Panc1 (cell line): ENCODE results near the gene PPP1R1C. TPM values are rescaled to one million over a fixed set of nuclear protein-coding genes. Genes with fewer than 3 reads are reported as not detected.

Experiments
- ATAC-seq: fragments of 200-7000 bp; cut with Tn5 transposase; 2 replicates; pipeline ENCODE4 v1.9.1; 2020; ENCODE audit warnings: mild to moderate bottlenecking, moderate library complexity
- BruUV-seq: library from RNA; stranded (reverse); fragments of 400-500 nt; replicated peaks from 2 replicates; lab custom pipeline; 2021; lab: Mats Ljungman, UMichigan
- CTCF ChIA-PET: fragments of 300-600 bp; sonication (Branson Sonifier 250); formaldehyde crosslinking; loops from one replicate; lab custom pipeline; 2022; ENCODE audit warnings: antibody characterized with exemption; lab: Charles Lee
- POLR2A ChIA-PET: fragments of 300-600 bp; sonication (Branson Sonifier 250); formaldehyde crosslinking; loops from one replicate; lab custom pipeline; 2022; ENCODE audit warnings: antibody characterized with exemption; lab: Charles Lee
- DNase-seq: peaks from one replicate; pipeline ENCODE4 v3.0.0-alpha.2; 2010; ENCODE audit warnings: low read depth, low spot score
- H3K27ac ChIP-seq: 2 replicates; pipeline ENCODE4 v1.5.1; 2011; ENCODE audit warnings: mild to moderate bottlenecking, low read length, inconsistent platforms
- H3K27me3 ChIP-seq: fragments of 200-500 bp; sonication (Bioruptor generic); 2 replicates; pipeline ENCODE4 v1.6.0; 2014; ENCODE audit warnings: low read length, inconsistent platforms; ENCODE audit not compliant: control insufficient read depth, insufficient read depth
- H3K36me3 ChIP-seq: fragments of 200-500 bp; sonication (Bioruptor generic); 2 replicates; pipeline ENCODE4 v1.5.1; 2014; ENCODE audit warnings: inconsistent platforms, mild to moderate bottlenecking, low read length, moderate library complexity; ENCODE audit not compliant: control insufficient read depth, insufficient read depth
- H3K4me1 ChIP-seq: 2 replicates; pipeline ENCODE4 v1.5.1; 2011; ENCODE audit warnings: inconsistent platforms, mild to moderate bottlenecking, low read length, moderate library complexity; ENCODE audit not compliant: control insufficient read depth, insufficient read depth
- H3K4me3 ChIP-seq, 2 experiments: 2 replicates each; pipeline ENCODE4 v1.5.1; 2011 to 2012; ENCODE audit warnings: low read depth in 2 of 2, low read length in 2 of 2, mild to moderate bottlenecking in 2 of 2, inconsistent platforms in 1 of 2, moderate library complexity in 1 of 2
- H3K9me3 ChIP-seq: fragments of 200-500 bp; sonication (Bioruptor generic); 2 replicates; pipeline ENCODE4 v1.5.1; 2014; ENCODE audit warnings: low read depth, mild to moderate bottlenecking, inconsistent platforms, low read length, moderate library complexity; ENCODE audit not compliant: control insufficient read depth, insufficient read depth
- POLR2AphosphoS5 ChIP-seq: IDR thresholded peaks from 2 replicates; pipeline ENCODE4 v1.6.1; 2012; ENCODE audit warnings: mild to moderate bottlenecking, low read depth, low read length, moderate library complexity
- SIN3A ChIP-seq: IDR thresholded peaks from 2 replicates; pipeline ENCODE4 v1.6.1; 2012; ENCODE audit warnings: low read depth, mild to moderate bottlenecking, low read length, moderate library complexity, borderline replicate concordance; ENCODE audit not compliant: insufficient read depth
- TCF7L2 ChIP-seq: IDR thresholded peaks from 2 replicates; pipeline ENCODE4 v1.6.1; 2011; ENCODE audit warnings: mild to moderate bottlenecking, low read depth, low read length, inconsistent platforms
- in situ Hi-C: cut with HindIII; loops from 2 replicates; pipeline ENCODE4 v1.10.0; 2016; ENCODE audit warnings: low sequenced_read_pairs, low pct_unique_long_range_greater_than_20kb
- intact Hi-C: fragments of 100-400 bp; cut with micrococcal nuclease; formaldehyde crosslinking; loops from one replicate; pipeline ENCODE4 v1.10.0; 2022; ENCODE audit not compliant: unreplicated experiment
- total RNA-seq: library from RNA; stranded (reverse); gene quantifications from one replicate; pipeline ENCODE4 v1.2.1, GENCODE V29; 2021; ENCODE audit not compliant: unreplicated experiment
- TF ChIP-seq, protein P1 (sequence below), 2 experiments: IDR thresholded peaks; 2 replicates each; pipeline ENCODE4 v1.6.1; 2011 to 2012; ENCODE audit warnings: low read depth in 2 of 2, control low read depth in 1 of 2, low read length in 1 of 2, mild to moderate bottlenecking in 1 of 2, moderate library complexity in 1 of 2; ENCODE audit not compliant: insufficient read depth in 1 of 2
- TF ChIP-seq, protein P2 (sequence below): fragments of 450-650 bp; IDR thresholded peaks from 2 replicates; pipeline ENCODE4 v1.5.1; 2017; ENCODE audit warnings: mild to moderate bottlenecking

Gene PPP1R1C
- total RNA-seq, 1 experiment from 2014 or later, result 2.6 TPM

DNA sequence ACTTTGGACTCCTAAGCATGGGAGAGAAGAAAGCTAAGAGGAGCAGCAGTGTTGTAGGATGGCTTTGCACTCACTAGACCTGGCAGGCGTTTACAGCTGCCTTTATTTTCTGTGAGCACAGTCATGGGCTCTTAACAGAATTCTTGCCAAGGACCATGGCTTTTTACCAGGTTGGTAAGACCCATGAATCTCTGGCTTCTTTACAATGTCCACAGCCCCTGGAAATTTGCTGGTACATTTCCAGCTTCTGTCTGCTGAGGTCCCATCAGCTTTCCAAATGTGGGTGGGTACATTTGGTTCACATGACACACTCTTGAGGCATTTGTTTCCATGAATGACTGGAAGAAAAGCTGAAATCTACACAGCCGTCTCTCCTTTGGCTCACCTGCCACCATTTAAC lies 162.7 kb downstream of the PPP1R1C start:
- no TSS peak for BruUV-seq
- POLR2A ChIA-PET, result no interaction called here
- in situ Hi-C loops, result no loop called here
- Histone ChIP-seq H3K27me3 (no peaks in the 10 kb centered on the region), H3K27ac (no peak overlapping the region), H3K36me3 (no peaks in the 10 kb centered on the region), H3K4me3 (no peak overlapping the region), H3K9me3 (no peaks in the 10 kb centered on the region), H3K4me1 (no peaks in the 10 kb centered on the region)
- TF ChIP-seq TCF7L2, result no peak
- intact Hi-C loops, result no loop called here
- DNase-seq (no peak), ATAC-seq (no peak)
- CTCF ChIA-PET, result no interaction called here

DNA sequence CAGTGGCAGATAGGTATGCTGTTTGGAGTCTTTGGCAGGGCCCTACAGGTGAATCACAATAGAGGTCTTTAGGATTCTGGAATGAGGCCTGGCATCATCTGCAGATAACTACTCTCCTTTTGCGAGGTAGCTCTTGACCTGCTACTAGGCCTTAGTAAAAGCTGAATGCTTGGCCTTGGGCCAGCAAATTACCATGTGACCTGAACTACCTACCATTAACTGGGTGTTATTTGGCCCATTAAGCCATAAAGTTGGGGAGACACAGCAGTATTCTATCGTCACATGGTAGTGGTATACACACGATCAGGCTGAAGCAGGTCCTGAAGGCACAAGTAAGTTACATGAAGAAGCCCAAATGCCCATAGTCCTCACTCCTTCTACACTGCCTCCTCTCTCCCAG lies 178.2 kb downstream of the PPP1R1C start:
- Histone ChIP-seq H3K4me3 (no peak overlapping the region), H3K4me1 (no peaks in the 10 kb centered on the region), H3K27ac (no peak overlapping the region), H3K36me3 (no peaks in the 10 kb centered on the region), H3K9me3 (no peaks in the 10 kb centered on the region), H3K27me3 (no peaks in the 10 kb centered on the region)
- ATAC-seq (no peak), DNase-seq (no peak)
- in situ Hi-C loops, result no loop called here
- ChIA-PET CTCF (no interaction called here), POLR2A (no interaction called here)
- TF ChIP-seq, protein P1, sequence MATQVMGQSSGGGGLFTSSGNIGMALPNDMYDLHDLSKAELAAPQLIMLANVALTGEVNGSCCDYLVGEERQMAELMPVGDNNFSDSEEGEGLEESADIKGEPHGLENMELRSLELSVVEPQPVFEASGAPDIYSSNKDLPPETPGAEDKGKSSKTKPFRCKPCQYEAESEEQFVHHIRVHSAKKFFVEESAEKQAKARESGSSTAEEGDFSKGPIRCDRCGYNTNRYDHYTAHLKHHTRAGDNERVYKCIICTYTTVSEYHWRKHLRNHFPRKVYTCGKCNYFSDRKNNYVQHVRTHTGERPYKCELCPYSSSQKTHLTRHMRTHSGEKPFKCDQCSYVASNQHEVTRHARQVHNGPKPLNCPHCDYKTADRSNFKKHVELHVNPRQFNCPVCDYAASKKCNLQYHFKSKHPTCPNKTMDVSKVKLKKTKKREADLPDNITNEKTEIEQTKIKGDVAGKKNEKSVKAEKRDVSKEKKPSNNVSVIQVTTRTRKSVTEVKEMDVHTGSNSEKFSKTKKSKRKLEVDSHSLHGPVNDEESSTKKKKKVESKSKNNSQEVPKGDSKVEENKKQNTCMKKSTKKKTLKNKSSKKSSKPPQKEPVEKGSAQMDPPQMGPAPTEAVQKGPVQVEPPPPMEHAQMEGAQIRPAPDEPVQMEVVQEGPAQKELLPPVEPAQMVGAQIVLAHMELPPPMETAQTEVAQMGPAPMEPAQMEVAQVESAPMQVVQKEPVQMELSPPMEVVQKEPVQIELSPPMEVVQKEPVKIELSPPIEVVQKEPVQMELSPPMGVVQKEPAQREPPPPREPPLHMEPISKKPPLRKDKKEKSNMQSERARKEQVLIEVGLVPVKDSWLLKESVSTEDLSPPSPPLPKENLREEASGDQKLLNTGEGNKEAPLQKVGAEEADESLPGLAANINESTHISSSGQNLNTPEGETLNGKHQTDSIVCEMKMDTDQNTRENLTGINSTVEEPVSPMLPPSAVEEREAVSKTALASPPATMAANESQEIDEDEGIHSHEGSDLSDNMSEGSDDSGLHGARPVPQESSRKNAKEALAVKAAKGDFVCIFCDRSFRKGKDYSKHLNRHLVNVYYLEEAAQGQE (IDR thresholded peaks at IDR 0.05; ENCODE audit: insufficient read depth in 1 of 2, low read depth in 2 of 2, low read length in 1 of 2), result no peak
- TF ChIP-seq, protein P2, sequence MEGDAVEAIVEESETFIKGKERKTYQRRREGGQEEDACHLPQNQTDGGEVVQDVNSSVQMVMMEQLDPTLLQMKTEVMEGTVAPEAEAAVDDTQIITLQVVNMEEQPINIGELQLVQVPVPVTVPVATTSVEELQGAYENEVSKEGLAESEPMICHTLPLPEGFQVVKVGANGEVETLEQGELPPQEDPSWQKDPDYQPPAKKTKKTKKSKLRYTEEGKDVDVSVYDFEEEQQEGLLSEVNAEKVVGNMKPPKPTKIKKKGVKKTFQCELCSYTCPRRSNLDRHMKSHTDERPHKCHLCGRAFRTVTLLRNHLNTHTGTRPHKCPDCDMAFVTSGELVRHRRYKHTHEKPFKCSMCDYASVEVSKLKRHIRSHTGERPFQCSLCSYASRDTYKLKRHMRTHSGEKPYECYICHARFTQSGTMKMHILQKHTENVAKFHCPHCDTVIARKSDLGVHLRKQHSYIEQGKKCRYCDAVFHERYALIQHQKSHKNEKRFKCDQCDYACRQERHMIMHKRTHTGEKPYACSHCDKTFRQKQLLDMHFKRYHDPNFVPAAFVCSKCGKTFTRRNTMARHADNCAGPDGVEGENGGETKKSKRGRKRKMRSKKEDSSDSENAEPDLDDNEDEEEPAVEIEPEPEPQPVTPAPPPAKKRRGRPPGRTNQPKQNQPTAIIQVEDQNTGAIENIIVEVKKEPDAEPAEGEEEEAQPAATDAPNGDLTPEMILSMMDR, result no peak
- no peak for TF ChIP-seq SIN3A
- no peak for TF ChIP-seq TCF7L2
- TF ChIP-seq POLR2AphosphoS5, result no peak
- intact Hi-C loops, result no loop called here
- no TSS peak for BruUV-seq

DNA sequence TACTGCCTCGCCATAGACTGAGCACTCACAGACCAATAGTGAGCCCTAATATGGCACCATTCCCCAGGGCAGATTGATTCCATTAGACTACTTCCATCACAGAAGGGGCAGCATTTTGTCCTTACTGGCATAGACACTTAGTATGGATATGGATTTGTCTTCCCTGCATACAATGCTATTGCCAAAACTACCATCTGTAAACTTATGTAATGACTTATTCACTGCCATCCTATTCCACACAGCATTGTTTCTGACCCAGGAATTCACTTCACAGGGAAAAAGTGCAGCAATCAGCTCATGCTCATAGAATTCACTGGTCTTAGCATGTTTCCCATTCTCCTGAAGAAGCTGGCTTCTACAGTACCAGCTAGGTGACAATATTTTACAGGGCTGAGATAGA lies 179.0 kb downstream of the PPP1R1C start:
- Histone ChIP-seq H3K9me3 (no peaks in the 10 kb centered on the region), H3K27me3 (no peaks in the 10 kb centered on the region), H3K4me1 (no peaks in the 10 kb centered on the region), H3K27ac (no peak overlapping the region), H3K36me3 (no peaks in the 10 kb centered on the region), H3K4me3 (no peak overlapping the region)
- in situ Hi-C loops, result no loop called here
- POLR2A ChIA-PET, result no interaction called here
- no TSS peak for BruUV-seq
- ATAC-seq (no peak), DNase-seq (no peak)
- CTCF ChIA-PET, result no interaction called here
- intact Hi-C loops, result no loop called here
- TF ChIP-seq, protein P1 (IDR thresholded peaks at IDR 0.05; ENCODE audit: insufficient read depth in 1 of 2, low read depth in 2 of 2, low read length in 1 of 2), result no peak
- no peak for TF ChIP-seq POLR2AphosphoS5
- TF ChIP-seq TCF7L2, result no peak
- no peak for TF ChIP-seq SIN3A
- TF ChIP-seq, protein P2, result no peak
